Large intestine (tissue), 3 donors: ENCODE results near the gene AGBL4. TPM values are rescaled to one million over a fixed set of nuclear protein-coding genes. Genes with fewer than 3 reads are reported as not detected.

ENCODE experiments used
- DNase-seq, 2 donors: peaks; one replicate each; pipeline versions ENCODE4 v3.0.0 to v3.0.0-alpha.2; 2013
- H3K27ac ChIP-seq: one replicate; pipeline ENCODE4 v1.5.1; 2013; ENCODE audit warnings: low read length
- H3K27me3 ChIP-seq: 2 replicates; pipeline ENCODE4 v1.6.1; 2013; ENCODE audit warnings: low read length; ENCODE audit not compliant: control insufficient read depth, insufficient read depth
- H3K36me3 ChIP-seq: 2 replicates; pipeline ENCODE4 v1.6.1; 2013; ENCODE audit warnings: low read length; ENCODE audit not compliant: control insufficient read depth, insufficient read depth
- H3K4me1 ChIP-seq: one replicate; pipeline ENCODE4 v1.6.1; 2013; ENCODE audit warnings: low read length; ENCODE audit not compliant: control insufficient read depth, insufficient read depth
- H3K4me3 ChIP-seq: one replicate; pipeline ENCODE4 v1.5.1; 2013; ENCODE audit warnings: low read length
- H3K9me3 ChIP-seq: one replicate; pipeline ENCODE4 v1.6.1; 2013; ENCODE audit warnings: mild to moderate bottlenecking, low read depth, low read length, moderate library complexity; ENCODE audit not compliant: control insufficient read depth
- WGBS: methylation state at CpG from one replicate; pipeline ENCODE4 v1.1.5; 2013; ENCODE audit warnings: low lambda C conversion rate; ENCODE audit not compliant: insufficient coverage; 5-methylcytosine and 5-hydroxymethylcytosine counted together
- polyA plus RNA-seq: library from polyadenylated mRNA; unstranded; fragments of 120-200 nt; gene quantifications from one replicate; pipeline ENCODE4 v1.2.1, GENCODE V29; 2013

The AGBL4 gene
- polyA plus RNA-seq, 1 donor = 0.28 TPM

DNA sequence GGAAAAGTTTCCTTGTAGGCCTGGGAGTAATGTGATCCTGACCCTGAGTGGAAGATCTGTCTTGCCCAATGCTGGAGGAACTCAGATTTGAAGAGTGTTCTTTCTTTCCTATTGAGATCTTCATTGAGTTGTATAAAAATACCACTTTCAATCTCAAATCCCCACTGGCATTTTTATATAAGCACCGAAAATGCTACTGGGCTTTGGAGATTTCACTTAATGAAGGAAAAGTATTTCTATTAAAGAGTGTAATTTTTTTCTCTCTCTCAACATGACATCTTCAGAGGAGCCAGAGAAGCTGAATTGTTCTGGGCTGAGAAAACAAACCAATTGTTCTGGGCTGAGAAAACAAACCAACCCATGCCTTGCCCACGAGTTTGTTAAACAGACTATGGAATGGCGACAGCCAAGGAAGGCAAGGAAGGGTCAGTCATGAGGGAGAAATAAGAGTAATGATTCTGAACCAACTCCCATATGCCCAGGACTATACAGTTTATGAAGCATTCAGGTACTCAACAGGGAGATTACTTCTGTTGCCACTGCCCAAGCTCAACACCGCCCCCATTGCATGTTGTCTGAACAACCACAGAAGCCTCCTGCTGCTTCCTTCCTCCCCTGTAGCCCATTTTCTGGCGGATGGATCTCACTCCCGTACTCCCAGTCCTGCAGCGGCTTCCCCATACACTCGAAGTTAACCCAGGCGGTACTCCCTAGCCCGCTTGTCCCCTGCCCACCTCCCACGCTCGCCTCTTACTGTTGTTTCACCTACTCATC, 1350.2 kb downstream of the AGBL4 start:
- 78% methylated on average over 3 of the region's 12 CpGs for WGBS
- Histone ChIP-seq H3K36me3 (no peaks in the 10 kb centered on the region), H3K27me3 (no peaks in the 10 kb centered on the region), H3K4me1 (peaks cover 7% of the 10 kb centered on the region), H3K4me3 (no peak overlapping the region), H3K27ac (no peak overlapping the region), H3K9me3 (no peaks in the 10 kb centered on the region)
- no peak for DNase-seq

GRCh38 chr1:48671578-48671977, 1352.2 kb downstream of the AGBL4 start:
- WGBS = no CpG with 5 or more reads among the region's 1 CpG
- Histone ChIP-seq H3K4me1 (no peaks in the 10 kb centered on the region), H3K27ac (no peak overlapping the region), H3K4me3 (no peak overlapping the region), H3K9me3 (no peaks in the 10 kb centered on the region), H3K27me3 (no peaks in the 10 kb centered on the region), H3K36me3 (no peaks in the 10 kb centered on the region)
- DNase-seq = no peak

DNA sequence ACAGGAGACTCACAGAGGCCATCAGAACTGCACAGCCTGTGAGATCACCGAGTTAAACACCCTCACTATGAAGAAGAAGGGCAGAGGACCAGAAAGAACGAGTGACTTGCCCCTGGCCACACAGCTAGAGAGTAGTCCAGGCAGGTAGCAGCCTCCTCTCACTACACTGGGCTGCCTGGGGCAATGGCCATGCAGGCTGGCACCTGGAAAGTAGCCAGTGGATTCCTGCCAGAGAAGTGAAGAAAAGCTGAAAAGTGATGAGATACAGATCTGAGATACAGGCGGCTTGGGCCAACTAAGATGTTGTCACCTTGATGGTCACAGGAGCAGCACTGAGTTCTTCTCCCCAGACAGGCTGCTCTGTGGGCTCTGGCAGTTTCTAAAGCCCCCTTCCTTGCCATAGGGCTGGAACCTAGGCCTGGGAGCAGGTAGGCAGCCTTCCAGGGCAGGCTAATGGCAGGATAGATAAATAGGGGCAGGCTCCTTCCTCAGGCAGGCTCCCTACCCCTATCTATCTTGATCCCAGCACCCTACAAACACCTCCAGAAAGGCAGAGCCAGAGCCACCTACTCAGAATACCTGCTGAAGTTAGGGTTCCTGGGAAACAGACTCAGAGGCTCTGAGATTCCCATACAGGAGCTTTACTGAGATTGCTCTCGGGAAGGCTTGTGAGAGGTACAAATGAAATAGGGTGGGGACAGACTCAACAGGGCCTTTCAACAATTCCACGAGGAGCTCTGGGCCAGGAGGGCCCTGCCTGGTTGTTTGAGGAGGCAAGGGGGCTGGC, 1353.3 kb downstream of the AGBL4 start:
- H3K27ac ChIP-seq = no peak overlapping the region
- DNase-seq = no peak
- no peaks in the 10 kb centered on the region for H3K27me3 ChIP-seq
- H3K9me3 ChIP-seq = no peaks in the 10 kb centered on the region
- H3K4me1 ChIP-seq = no peaks in the 10 kb centered on the region
- H3K36me3 ChIP-seq = no peaks in the 10 kb centered on the region
- WGBS = no CpG with 5 or more reads among the region's 5 CpGs
- no peak overlapping the region for H3K4me3 ChIP-seq

DNA sequence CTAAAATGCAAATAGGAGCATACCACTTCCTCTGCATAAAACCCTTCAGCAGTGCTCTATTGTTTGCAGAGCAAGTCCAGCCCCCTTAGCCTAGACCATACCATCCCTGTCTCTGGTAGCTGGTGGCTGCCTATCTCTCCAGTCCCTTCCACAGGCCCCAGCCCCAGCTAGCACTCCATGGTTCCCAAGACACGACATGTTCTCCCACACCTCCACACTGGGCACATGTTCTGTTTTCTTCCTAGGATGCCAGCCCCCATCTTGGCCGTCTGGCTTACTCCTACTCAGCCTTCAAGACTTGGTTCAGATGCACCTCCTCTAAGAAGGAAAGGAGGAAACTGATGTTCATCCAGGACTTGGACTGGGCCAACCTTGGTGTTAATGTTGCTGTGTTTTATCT, 1355.4 kb downstream of the AGBL4 start:
- no peak overlapping the region for H3K27ac ChIP-seq
- H3K36me3 ChIP-seq = no peaks in the 10 kb centered on the region
- H3K27me3 ChIP-seq = peaks cover 2% of the 10 kb centered on the region
- no peaks in the 10 kb centered on the region for H3K4me1 ChIP-seq
- DNase-seq = no peak
- no peaks in the 10 kb centered on the region for H3K9me3 ChIP-seq
- no peak overlapping the region for H3K4me3 ChIP-seq
- no CpG with 5 or more reads among the region's 2 CpGs for WGBS

GRCh38 chr1:48667782-48668181, 1356.0 kb downstream of the AGBL4 start:
- no CpG with 5 or more reads among the region's 1 CpG for WGBS
- H3K4me3 ChIP-seq = no peak overlapping the region
- no peak overlapping the region for H3K27ac ChIP-seq
- H3K36me3 ChIP-seq = no peaks in the 10 kb centered on the region
- no peaks in the 10 kb centered on the region for H3K4me1 ChIP-seq
- peaks cover 2% of the 10 kb centered on the region for H3K27me3 ChIP-seq
- DNase-seq = no peak
- H3K9me3 ChIP-seq = no peaks in the 10 kb centered on the region

DNA sequence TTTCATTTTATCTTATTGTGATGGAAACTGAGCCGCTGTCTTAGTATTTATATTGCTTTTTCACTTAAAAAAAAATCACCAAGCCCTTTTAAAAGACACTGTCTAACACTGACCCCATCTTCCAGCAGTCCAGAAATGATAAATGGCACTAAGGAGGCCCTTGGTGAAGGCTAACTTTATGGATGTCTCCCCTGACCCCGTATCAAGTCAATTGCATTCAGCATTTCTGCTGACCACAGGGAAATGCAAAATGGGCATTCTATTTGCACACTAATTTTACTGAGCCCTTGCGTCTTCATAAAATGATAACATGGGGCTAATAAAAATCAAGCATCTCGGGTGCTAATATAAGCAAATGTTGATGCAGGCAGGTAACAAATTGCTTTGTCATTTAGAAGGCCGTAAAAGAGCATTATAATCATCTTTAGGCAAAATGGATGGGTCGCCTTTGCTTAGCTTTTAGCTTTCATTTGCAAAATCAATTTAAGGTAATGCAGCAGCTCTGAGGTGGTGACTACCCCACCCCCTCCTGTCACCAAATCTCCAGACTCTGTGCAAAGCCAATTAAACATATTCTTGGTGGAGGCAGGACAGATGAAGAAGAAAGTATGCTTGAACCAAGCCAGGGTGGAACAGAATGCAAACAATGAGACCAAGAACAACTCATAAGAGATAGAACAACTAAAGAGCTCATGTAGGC, 1357.9 kb downstream of the AGBL4 start:
- WGBS = 100% methylated on average over 2 of the region's 6 CpGs
- Histone ChIP-seq H3K4me3 (no peak overlapping the region), H3K4me1 (no peaks in the 10 kb centered on the region), H3K27ac (no peak overlapping the region), H3K36me3 (no peaks in the 10 kb centered on the region), H3K27me3 (peaks cover 2% of the 10 kb centered on the region), H3K9me3 (no peaks in the 10 kb centered on the region)
- DNase-seq = no peak

GRCh38 chr1:48661726-48662463, 1361.9 kb downstream of the AGBL4 start:
- no peak for DNase-seq
- H3K27me3 ChIP-seq = peaks cover 2% of the 10 kb centered on the region
- no peaks in the 10 kb centered on the region for H3K4me1 ChIP-seq
- H3K36me3 ChIP-seq = no peaks in the 10 kb centered on the region
- H3K27ac ChIP-seq = no peak overlapping the region
- H3K9me3 ChIP-seq = no peaks in the 10 kb centered on the region
- 70% methylated on average over 2 of the region's 8 CpGs for WGBS
- no peak overlapping the region for H3K4me3 ChIP-seq

GRCh38 chr1:48659801-48660200, 1364.0 kb downstream of the AGBL4 start:
- no peaks in the 10 kb centered on the region for H3K4me1 ChIP-seq
- H3K36me3 ChIP-seq = no peaks in the 10 kb centered on the region
- DNase-seq = no peak
- H3K27me3 ChIP-seq = peaks cover 2% of the 10 kb centered on the region
- no peak overlapping the region for H3K27ac ChIP-seq
- H3K9me3 ChIP-seq = no peaks in the 10 kb centered on the region
- WGBS = no CpG with 5 or more reads among the region's 6 CpGs
- H3K4me3 ChIP-seq = no peak overlapping the region

GRCh38 chr1:48657413-48657812, 1366.3 kb downstream of the AGBL4 start:
- 100% methylated on average over 2 of the region's 4 CpGs for WGBS
- Histone ChIP-seq H3K27ac (no peak overlapping the region), H3K27me3 (no peaks in the 10 kb centered on the region)

More at GRCh38 chr1:48657413-48657812, 1366.3 kb downstream of the AGBL4 start:
- Histone ChIP-seq H3K4me1 (no peaks in the 10 kb centered on the region), H3K4me3 (no peak overlapping the region), H3K36me3 (no peaks in the 10 kb centered on the region), H3K9me3 (no peaks in the 10 kb centered on the region)
- no peak for DNase-seq
